ENCODE data around the gene GNAI1. TPM values are rescaled to one million over a fixed set of nuclear protein-coding genes. Genes with fewer than 3 reads are reported as not detected.

The GNAI1 gene
- total RNA-seq, 1 experiment from 2014 or later: 19.8 TPM

DNA sequence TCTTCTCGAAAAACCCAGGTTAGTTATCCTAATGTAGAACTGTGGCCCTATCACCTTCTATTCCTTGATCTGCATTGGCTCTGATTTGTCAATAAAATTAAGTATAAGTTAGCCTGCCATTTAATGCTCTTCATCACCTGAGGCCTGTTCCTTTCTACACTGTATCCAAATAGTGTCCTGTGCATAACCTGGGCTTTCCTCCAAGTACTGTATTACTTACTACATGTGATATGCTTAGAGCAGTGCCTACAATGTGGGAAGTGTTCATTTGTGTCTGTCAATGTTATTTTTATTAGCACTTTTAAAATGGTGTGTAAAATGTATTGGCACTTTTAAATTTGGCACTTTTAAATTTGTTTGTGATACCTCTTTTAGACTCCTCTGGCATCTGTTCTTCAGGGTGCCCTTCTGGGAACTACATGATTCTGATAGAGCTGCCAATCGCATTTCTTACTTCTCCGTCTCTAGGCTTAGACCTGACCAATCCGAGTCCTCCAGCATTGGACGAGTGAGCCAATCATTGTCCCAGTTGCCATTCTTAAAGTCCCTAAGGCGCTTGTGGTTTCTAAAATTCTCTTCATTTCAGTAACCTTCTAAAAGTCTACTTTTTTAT is 85.5 kb downstream of the GNAI1 start:
- Histone ChIP-seq H3K9me3 (ENCODE audit: low read depth, low read length, poor library complexity, severe bottlenecking) (no peaks in the 10 kb centered on the region), H3K4me1 (ENCODE audit: insufficient read depth, low read length, poor library complexity, severe bottlenecking) (no peaks in the 10 kb centered on the region), H3K36me3 (ENCODE audit: insufficient read depth, low read length, poor library complexity, severe bottlenecking) (no peaks in the 10 kb centered on the region), H3K27me3 (replicated peaks; ENCODE audit: insufficient read depth, low read depth, low read length, poor library complexity) (no peaks in the 10 kb centered on the region), H3K27ac (ENCODE audit: low read depth, low read length, poor library complexity, severe bottlenecking) (no peak overlapping the region), H3K4me3 (ENCODE audit: low read depth, low read length, poor library complexity, severe bottlenecking) (no peak overlapping the region)
- intact Hi-C loops (cut with micrococcal nuclease; ENCODE audit: unreplicated experiment): no loop called here
- ChIA-PET CTCF (no interaction called here), POLR2A (ENCODE audit: low non-redundant PET) (no interaction called here)
- BruUV-seq (replicated peaks): no TSS peak
- DNase-seq (ENCODE audit: low spot score): no peak
- TF ChIP-seq, protein P1, sequence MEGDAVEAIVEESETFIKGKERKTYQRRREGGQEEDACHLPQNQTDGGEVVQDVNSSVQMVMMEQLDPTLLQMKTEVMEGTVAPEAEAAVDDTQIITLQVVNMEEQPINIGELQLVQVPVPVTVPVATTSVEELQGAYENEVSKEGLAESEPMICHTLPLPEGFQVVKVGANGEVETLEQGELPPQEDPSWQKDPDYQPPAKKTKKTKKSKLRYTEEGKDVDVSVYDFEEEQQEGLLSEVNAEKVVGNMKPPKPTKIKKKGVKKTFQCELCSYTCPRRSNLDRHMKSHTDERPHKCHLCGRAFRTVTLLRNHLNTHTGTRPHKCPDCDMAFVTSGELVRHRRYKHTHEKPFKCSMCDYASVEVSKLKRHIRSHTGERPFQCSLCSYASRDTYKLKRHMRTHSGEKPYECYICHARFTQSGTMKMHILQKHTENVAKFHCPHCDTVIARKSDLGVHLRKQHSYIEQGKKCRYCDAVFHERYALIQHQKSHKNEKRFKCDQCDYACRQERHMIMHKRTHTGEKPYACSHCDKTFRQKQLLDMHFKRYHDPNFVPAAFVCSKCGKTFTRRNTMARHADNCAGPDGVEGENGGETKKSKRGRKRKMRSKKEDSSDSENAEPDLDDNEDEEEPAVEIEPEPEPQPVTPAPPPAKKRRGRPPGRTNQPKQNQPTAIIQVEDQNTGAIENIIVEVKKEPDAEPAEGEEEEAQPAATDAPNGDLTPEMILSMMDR (conservative IDR thresholded peaks at IDR 0.05; ENCODE audit: low read depth, low read length): no peak
- TF ChIP-seq EZH2 (IDR thresholded peaks at IDR 0.05; ENCODE audit: borderline replicate concordance, low read depth, low read length, poor library complexity, severe bottlenecking): no peak

DNA sequence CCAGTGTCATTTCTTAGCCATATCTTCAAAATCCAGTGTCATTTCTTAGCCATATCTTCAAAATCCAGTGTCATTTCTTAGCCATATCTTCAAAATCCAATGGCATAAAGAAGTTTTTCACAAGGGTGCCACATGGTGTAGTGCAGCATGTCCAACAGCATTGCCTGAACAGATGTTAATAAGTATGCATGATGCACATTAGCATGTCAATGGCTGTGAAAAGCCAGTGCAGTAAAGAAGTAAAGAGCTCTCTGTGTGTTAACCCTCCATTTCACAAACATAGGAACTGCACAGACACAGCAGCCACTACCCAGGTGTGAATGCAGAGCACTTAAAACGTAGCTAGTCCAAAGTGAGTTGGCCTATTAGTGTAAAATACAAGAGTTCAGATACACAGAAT is 89.8 kb downstream of the GNAI1 start:
- CTCF ChIA-PET: no interaction called here
- H3K27ac ChIP-seq (ENCODE audit: low read depth, low read length, poor library complexity, severe bottlenecking): no peak overlapping the region
- no peak for TF ChIP-seq EZH2 (IDR thresholded peaks at IDR 0.05; ENCODE audit: borderline replicate concordance, low read depth, low read length, poor library complexity, severe bottlenecking)
- TF ChIP-seq, protein P1 (conservative IDR thresholded peaks at IDR 0.05; ENCODE audit: low read depth, low read length): no peak
- intact Hi-C loops (cut with micrococcal nuclease; ENCODE audit: unreplicated experiment): no loop called here
- H3K4me3 ChIP-seq (ENCODE audit: low read depth, low read length, poor library complexity, severe bottlenecking): no peak overlapping the region
- DNase-seq (ENCODE audit: low spot score): peak; percentile 8
- no peaks in the 10 kb centered on the region for H3K36me3 ChIP-seq (ENCODE audit: insufficient read depth, low read length, poor library complexity, severe bottlenecking)
- no TSS peak for BruUV-seq (replicated peaks)
- H3K4me1 ChIP-seq (ENCODE audit: insufficient read depth, low read length, poor library complexity, severe bottlenecking): peaks cover 3% of the 10 kb centered on the region
- POLR2A ChIA-PET (ENCODE audit: low non-redundant PET): no interaction called here
- H3K9me3 ChIP-seq (ENCODE audit: low read depth, low read length, poor library complexity, severe bottlenecking): no peaks in the 10 kb centered on the region
- no peaks in the 10 kb centered on the region for H3K27me3 ChIP-seq (replicated peaks; ENCODE audit: insufficient read depth, low read depth, low read length, poor library complexity)

DNA sequence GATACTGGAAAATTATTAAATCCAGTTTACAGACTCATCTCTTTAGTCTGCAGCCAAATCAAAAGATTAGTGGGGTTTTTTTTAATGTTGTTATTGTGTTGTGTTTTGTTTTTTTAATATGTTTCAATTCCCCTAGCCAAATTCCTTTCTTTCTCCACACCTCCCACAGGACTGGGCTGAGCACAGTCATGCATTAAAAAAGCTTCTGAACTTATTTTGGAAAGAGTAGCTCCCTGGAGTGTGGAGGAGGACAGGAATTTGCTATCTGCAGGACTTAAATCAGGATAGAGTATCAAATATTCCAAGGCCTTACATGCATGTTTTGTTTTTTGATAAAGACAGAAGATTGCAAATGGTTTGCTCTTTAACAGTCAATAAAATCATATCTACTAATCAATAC is 90.7 kb downstream of the GNAI1 start:
- no peaks in the 10 kb centered on the region for H3K9me3 ChIP-seq (ENCODE audit: low read depth, low read length, poor library complexity, severe bottlenecking)
- no peak overlapping the region for H3K4me3 ChIP-seq (ENCODE audit: low read depth, low read length, poor library complexity, severe bottlenecking)
- peaks cover 6% of the 10 kb centered on the region for H3K4me1 ChIP-seq (ENCODE audit: insufficient read depth, low read length, poor library complexity, severe bottlenecking)
- H3K36me3 ChIP-seq (ENCODE audit: insufficient read depth, low read length, poor library complexity, severe bottlenecking): no peaks in the 10 kb centered on the region
- CTCF ChIA-PET: no interaction called here
- POLR2A ChIA-PET (ENCODE audit: low non-redundant PET): no interaction called here
- no peaks in the 10 kb centered on the region for H3K27me3 ChIP-seq (replicated peaks; ENCODE audit: insufficient read depth, low read depth, low read length, poor library complexity)
- BruUV-seq (replicated peaks): no TSS peak
- H3K27ac ChIP-seq (ENCODE audit: low read depth, low read length, poor library complexity, severe bottlenecking): no peak overlapping the region
- DNase-seq (ENCODE audit: low spot score): peak; percentile 7
- no peak for TF ChIP-seq EZH2 (IDR thresholded peaks at IDR 0.05; ENCODE audit: borderline replicate concordance, low read depth, low read length, poor library complexity, severe bottlenecking)
- TF ChIP-seq, protein P1 (conservative IDR thresholded peaks at IDR 0.05; ENCODE audit: low read depth, low read length): no peak
- intact Hi-C loops (cut with micrococcal nuclease; ENCODE audit: unreplicated experiment): no loop called here

Measured in A673 (cell line).